ENCODE data around the gene HDAC9. TPM values are rescaled to one million over a fixed set of nuclear protein-coding genes. Genes with fewer than 3 reads are reported as not detected.

HDAC9 gene
- total and polyA plus RNA-seq, 8 donors, result 1.3 to 12.3 (median 3.5) TPM

- H3K36me3 ChIP-seq, result no peaks in the 10 kb centered on the region
Measured at GRCh38 chr7:18626717-18627116, 131.2 kb downstream of the HDAC9 start.

GRCh38 chr7:18637516-18637915, 142.0 kb downstream of the HDAC9 start:
- intact Hi-C loops (cut with DNase I), result no loop called here

More at GRCh38 chr7:18626717-18627116, 131.2 kb downstream of the HDAC9 start:
- intact Hi-C loops (cut with DNase I), result no loop called here
- no peaks in the 10 kb centered on the region for H3K9me3 ChIP-seq
- no peak for ATAC-seq
- no peak overlapping the region for H3K4me3 ChIP-seq
- TF ChIP-seq CTCF (IDR thresholded peaks at IDR 0.05), result no peak
- FAIRE-seq, result no peak
- no peak overlapping the region for H3K27ac ChIP-seq
- no peak for DNase-seq
- H3K4me1 ChIP-seq, result no peaks in the 10 kb centered on the region
- H3K27me3 ChIP-seq, result no peaks in the 10 kb centered on the region

GRCh38 chr7:18638594-18639452, 143.3 kb downstream of the HDAC9 start:
- Histone ChIP-seq H3K36me3 (no peaks in the 10 kb centered on the region), H3K27me3 (no peaks in the 10 kb centered on the region), H3K9me3 (no peaks in the 10 kb centered on the region), H3K4me3 (no peak overlapping the region), H3K4me1 (no peaks in the 10 kb centered on the region), H3K27ac (peak overlapping the region in 1 of 4 donors; percentile 42)
- no peak for TF ChIP-seq CTCF (IDR thresholded peaks at IDR 0.05)
- peak in 3 of 4 donors; percentile 54 to 87 (median 73) for ATAC-seq
- 52 to 60% methylated on average over 4 of the region's 4 CpGs for WGBS, 2 donors
- intact Hi-C loops (cut with DNase I), result no loop called here
- FAIRE-seq, result no peak
- no peak for DNase-seq

More at GRCh38 chr7:18637516-18637915, 142.0 kb downstream of the HDAC9 start:
- 82 to 85% methylated on average over 3 of the region's 3 CpGs for WGBS, 2 donors
- Histone ChIP-seq H3K27me3 (no peaks in the 10 kb centered on the region), H3K9me3 (no peaks in the 10 kb centered on the region), H3K27ac (no peak overlapping the region), H3K36me3 (no peaks in the 10 kb centered on the region), H3K4me3 (no peak overlapping the region), H3K4me1 (no peaks in the 10 kb centered on the region)
- ATAC-seq, result no peak
- no peak for FAIRE-seq
- no peak for DNase-seq
- no peak for TF ChIP-seq CTCF (IDR thresholded peaks at IDR 0.05)

- no peak for TF ChIP-seq CTCF (IDR thresholded peaks at IDR 0.05)
- intact Hi-C loops (cut with DNase I), result no loop called here
- FAIRE-seq (no peak), DNase-seq (no peak), ATAC-seq (no peak)
- Histone ChIP-seq H3K27ac (peak overlapping the region in 1 of 4 donors; percentile 13), H3K4me3 (no peak overlapping the region), H3K9me3 (no peaks in the 10 kb centered on the region), H3K27me3 (no peaks in the 10 kb centered on the region), H3K36me3 (no peaks in the 10 kb centered on the region), H3K4me1 (no peaks in the 10 kb centered on the region)
- WGBS, 2 donors, result 55 to 57% methylated on average over 1 of the region's 1 CpG
Measured at GRCh38 chr7:18639711-18640110, 144.2 kb downstream of the HDAC9 start.

GRCh38 chr7:18644981-18645380, 149.4 kb downstream of the HDAC9 start:
- FAIRE-seq, result no peak
- no peak for DNase-seq
- no peaks in the 10 kb centered on the region for H3K36me3 ChIP-seq
- H3K9me3 ChIP-seq, result no peaks in the 10 kb centered on the region
- no peaks in the 10 kb centered on the region for H3K27me3 ChIP-seq
- intact Hi-C loops (cut with DNase I), result no loop called here
- ATAC-seq, result no peak
- no peaks in the 10 kb centered on the region for H3K4me1 ChIP-seq
- TF ChIP-seq CTCF (IDR thresholded peaks at IDR 0.05), result no peak
- WGBS, 2 donors, result 47 to 59% methylated on average over 3 of the region's 3 CpGs
- H3K4me3 ChIP-seq, result no peak overlapping the region
- H3K27ac ChIP-seq, result no peak overlapping the region

Measured in pancreas (tissue), 10 donors.